ENCODE data around the gene TIGD1. TPM values are rescaled to one million over a fixed set of nuclear protein-coding genes. Genes with fewer than 3 reads are reported as not detected.

The TIGD1 gene
- polyA plus RNA-seq, 1 donor (not counting 4 experiments of a cell fraction or from before 2014, with no cell fraction given) = 2.3 TPM

GRCh38 chr2:232543928-232544631 lies 6.3 kb downstream of the TIGD1 start:
- H3K79me2 ChIP-seq (ENCODE audit: control insufficient read depth, insufficient read depth, low read length) = peaks cover 12% of the 10 kb centered on the region
- no peaks in the 10 kb centered on the region for H3K27me3 ChIP-seq (ENCODE audit: control insufficient read depth, extremely low read depth, insufficient read depth, low read length)
- DNase-seq (ENCODE audit: low read depth, low spot score) (no peak), FAIRE-seq (no peak)
- dilution Hi-C loops (cut with MboI; ENCODE audit: extremely low pct_ligation_motif_present, low sequenced_read_pairs) = no loop called here
- H3K9me3 ChIP-seq (ENCODE audit: control insufficient read depth, low read depth, low read length) = no peaks in the 10 kb centered on the region
- no peak overlapping the region for H2AFZ ChIP-seq (ENCODE audit: control insufficient read depth, low read length)
- peaks cover 3% of the 10 kb centered on the region for H3K4me1 ChIP-seq (ENCODE audit: control insufficient read depth, extremely low read depth, insufficient read depth, low read length)
- H3K4me3 ChIP-seq (ENCODE audit: control insufficient read depth in 2 of 3, extremely low read depth in 1 of 3, insufficient read depth in 2 of 3, low read depth in 1 of 3, low read length in 3 of 3) = no peak overlapping the region
- no peak overlapping the region for H3K9ac ChIP-seq (ENCODE audit: control insufficient read depth, extremely low read depth, insufficient read depth, low read length)
- peaks cover 8% of the 10 kb centered on the region for H4K20me1 ChIP-seq (ENCODE audit: control insufficient read depth, extremely low read depth, insufficient read depth, low read length)
- no peak overlapping the region for H3K27ac ChIP-seq (ENCODE audit: control insufficient read depth, insufficient read depth, low read length)
- TF ChIP-seq EZH2 (IDR thresholded peaks at IDR 0.05; ENCODE audit: low read length) (no peak), CTCF (optimal IDR thresholded peaks at IDR 0.05 in 1 of 3, IDR thresholded peaks at IDR 0.05 in 1 of 3, conservative IDR thresholded peaks at IDR 0.05 in 1 of 3; ENCODE audit: extremely low read depth in 1 of 3, insufficient read depth in 2 of 3, low read length in 3 of 3) (no peak)
- no peak overlapping the region for H3K4me2 ChIP-seq (ENCODE audit: control insufficient read depth, extremely low read depth, insufficient read depth, low read depth, low read length)
- H3K36me3 ChIP-seq (ENCODE audit: control insufficient read depth in 2 of 2, extremely low read depth in 1 of 2, insufficient read depth in 2 of 2, low read length in 2 of 2) = peaks cover 0 to 8% of the 10 kb centered on the region in 2 experiments
- H3K9me1 ChIP-seq (ENCODE audit: control insufficient read depth, extremely low read depth, insufficient read depth, low read length) = no peaks in the 10 kb centered on the region

GRCh38 chr2:232543491-232543890 lies 6.9 kb downstream of the TIGD1 start:
- H3K4me2 ChIP-seq (ENCODE audit: control insufficient read depth, extremely low read depth, insufficient read depth, low read depth, low read length) = no peak overlapping the region
- H3K4me3 ChIP-seq (ENCODE audit: control insufficient read depth in 2 of 3, extremely low read depth in 1 of 3, insufficient read depth in 2 of 3, low read depth in 1 of 3, low read length in 3 of 3) = no peak overlapping the region
- H3K4me1 ChIP-seq (ENCODE audit: control insufficient read depth, extremely low read depth, insufficient read depth, low read length) = peaks cover 3% of the 10 kb centered on the region
- H3K27me3 ChIP-seq (ENCODE audit: control insufficient read depth, extremely low read depth, insufficient read depth, low read length) = no peaks in the 10 kb centered on the region
- peaks cover 0 to 8% of the 10 kb centered on the region in 2 experiments for H3K36me3 ChIP-seq (ENCODE audit: control insufficient read depth in 2 of 2, extremely low read depth in 1 of 2, insufficient read depth in 2 of 2, low read length in 2 of 2)
- H3K27ac ChIP-seq (ENCODE audit: control insufficient read depth, insufficient read depth, low read length) = no peak overlapping the region
- H4K20me1 ChIP-seq (ENCODE audit: control insufficient read depth, extremely low read depth, insufficient read depth, low read length) = peaks cover 8% of the 10 kb centered on the region
- FAIRE-seq (no peak), DNase-seq (ENCODE audit: low read depth, low spot score) (no peak)
- peaks cover 9% of the 10 kb centered on the region for H3K79me2 ChIP-seq (ENCODE audit: control insufficient read depth, insufficient read depth, low read length)
- no peaks in the 10 kb centered on the region for H3K9me1 ChIP-seq (ENCODE audit: control insufficient read depth, extremely low read depth, insufficient read depth, low read length)
- no peak overlapping the region for H3K9ac ChIP-seq (ENCODE audit: control insufficient read depth, extremely low read depth, insufficient read depth, low read length)
- H2AFZ ChIP-seq (ENCODE audit: control insufficient read depth, low read length) = no peak overlapping the region
- TF ChIP-seq EZH2 (IDR thresholded peaks at IDR 0.05; ENCODE audit: low read length) (no peak), CTCF (optimal IDR thresholded peaks at IDR 0.05 in 1 of 3, IDR thresholded peaks at IDR 0.05 in 1 of 3, conservative IDR thresholded peaks at IDR 0.05 in 1 of 3; ENCODE audit: extremely low read depth in 1 of 3, insufficient read depth in 2 of 3, low read length in 3 of 3) (no peak)
- dilution Hi-C loops (cut with MboI; ENCODE audit: extremely low pct_ligation_motif_present, low sequenced_read_pairs) = no loop called here
- H3K9me3 ChIP-seq (ENCODE audit: control insufficient read depth, low read depth, low read length) = no peaks in the 10 kb centered on the region

Measured in keratinocyte (primary cell).